NCI-H146 treated with DMSO at 0.1 percent for 48 hours (cell line): ENCODE measurements around the gene SPRED2.

Experiments
- DNase-seq: peaks from one replicate; lab custom pipeline; 2025; ENCODE audit not compliant: unreplicated experiment; lab: John Stamatoyannopoulos, UW

Gene SPRED2

GRCh38 chr2:65369980-65370379, 62.4 kb downstream of the SPRED2 start:
- no peak for DNase-seq

- no peak for DNase-seq
These were observed 62.8 kb downstream of the SPRED2 start for GRCh38 chr2:65369574-65369973.

DNA sequence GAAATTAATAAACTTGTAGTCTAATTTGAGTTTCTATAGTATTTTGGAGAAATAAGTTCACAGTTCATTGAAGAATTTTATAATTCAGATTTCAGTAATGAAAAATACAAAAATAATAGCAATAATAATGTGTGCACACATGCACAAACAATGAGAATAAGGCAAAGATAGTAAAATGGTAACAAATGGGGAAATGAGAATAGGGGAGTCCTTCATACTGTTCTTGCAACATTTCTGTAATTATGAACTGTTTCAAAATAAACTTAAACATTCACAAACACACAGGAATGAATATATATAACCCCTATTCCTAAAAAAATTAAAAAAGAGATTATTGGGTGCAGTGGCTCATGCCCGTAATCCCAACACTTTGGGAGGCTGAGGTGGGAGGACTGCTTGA, 63.9 kb downstream of the SPRED2 start:
- DNase-seq: no peak

- DNase-seq: no peak
These were observed 64.9 kb downstream of the SPRED2 start for GRCh38 chr2:65367524-65367923.

- no peak for DNase-seq
These were observed 65.7 kb downstream of the SPRED2 start for GRCh38 chr2:65366595-65367125.

GRCh38 chr2:65364986-65365733, 67.2 kb downstream of the SPRED2 start:
- DNase-seq: no peak

DNA sequence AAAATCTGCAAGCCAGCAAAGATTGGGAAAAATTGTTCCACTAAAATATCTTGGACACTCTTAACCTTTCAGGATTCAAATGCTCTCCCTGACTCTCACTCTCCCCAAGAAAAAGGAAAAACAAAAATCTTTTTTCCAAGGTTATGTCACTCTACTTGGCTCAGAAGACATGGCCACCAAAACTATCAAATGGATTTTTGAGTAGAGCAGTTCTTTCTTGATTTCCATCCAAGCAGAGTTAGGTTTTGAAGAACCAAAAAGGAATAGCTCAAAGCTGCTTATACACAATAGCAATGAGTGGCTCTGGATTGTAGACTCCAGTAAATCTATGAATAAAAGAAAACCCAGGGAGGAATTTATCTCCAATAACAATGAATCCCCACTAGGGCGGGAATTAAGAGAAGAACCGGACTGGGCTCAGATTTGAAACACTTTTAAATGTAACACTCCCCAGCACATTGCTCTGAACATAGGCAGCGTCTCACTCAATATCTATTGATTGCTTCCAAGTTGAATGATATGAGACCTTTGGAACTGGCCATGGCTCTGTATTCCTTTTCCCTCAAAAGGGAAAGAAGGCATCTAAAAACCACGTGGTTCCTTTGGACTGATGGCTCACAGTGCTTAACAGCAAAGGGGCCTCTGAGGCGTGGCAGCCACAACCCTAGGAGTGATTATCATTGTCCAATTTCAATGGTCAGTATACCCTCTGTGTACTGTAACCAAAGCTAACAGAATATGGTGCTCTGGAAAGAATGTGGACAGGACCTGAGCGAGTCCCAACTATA, 68.3 kb downstream of the SPRED2 start:
- DNase-seq: no peak

GRCh38 chr2:65361623-65362022, 70.8 kb downstream of the SPRED2 start:
- no peak for DNase-seq

DNA sequence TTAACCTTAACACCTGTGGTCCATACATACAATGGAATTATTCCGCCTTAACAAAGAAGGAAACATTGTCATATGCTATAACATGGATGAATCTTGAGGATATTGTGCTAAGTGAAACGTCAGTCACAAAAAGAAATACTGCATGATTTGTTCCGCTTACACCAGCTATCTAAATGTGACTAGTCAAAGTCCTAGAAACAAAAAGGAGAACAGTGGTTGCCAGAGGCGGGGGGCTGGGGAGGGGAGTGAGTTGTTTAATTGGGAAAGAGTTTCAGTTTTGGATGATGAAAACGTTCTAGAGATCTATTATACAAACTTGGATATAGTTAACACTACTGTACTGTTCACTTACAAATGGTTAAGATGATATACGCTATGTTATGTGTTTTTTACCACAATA, 72.0 kb downstream of the SPRED2 start:
- DNase-seq: no peak

DNA sequence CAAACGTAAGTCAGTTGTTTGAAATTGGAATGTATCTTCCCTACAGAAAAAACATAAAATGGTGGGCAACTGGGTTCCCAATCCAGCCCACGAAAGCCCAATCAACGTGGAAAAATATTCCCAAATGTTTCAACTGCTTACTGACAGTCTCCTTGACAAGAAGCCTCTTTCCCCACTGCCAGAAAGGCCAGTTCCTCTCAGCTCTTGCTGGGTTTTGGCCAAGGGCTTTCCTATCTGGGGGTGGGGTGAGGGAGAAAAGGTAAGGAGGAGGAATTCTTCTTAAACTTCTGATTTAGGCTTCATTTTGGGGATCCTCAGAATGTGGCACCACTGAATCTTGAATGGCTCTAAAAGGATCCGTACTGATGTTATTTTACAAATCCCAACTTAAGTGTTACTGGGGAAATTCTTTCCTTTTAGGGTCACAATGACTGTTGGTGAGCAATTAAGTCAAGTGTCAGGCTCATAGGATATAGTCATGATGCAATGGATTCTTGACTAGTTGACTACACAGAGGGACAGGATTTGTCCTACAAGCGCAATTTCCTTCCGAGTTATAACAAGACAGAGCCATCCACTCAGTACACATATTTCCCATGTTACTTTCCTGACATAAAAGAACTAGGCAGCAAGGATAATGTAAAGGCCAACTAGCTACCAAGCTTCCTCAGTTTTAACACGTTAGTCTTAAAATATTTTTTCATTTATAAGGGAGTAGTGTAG, 73.6 kb downstream of the SPRED2 start:
- no peak for DNase-seq

DNA sequence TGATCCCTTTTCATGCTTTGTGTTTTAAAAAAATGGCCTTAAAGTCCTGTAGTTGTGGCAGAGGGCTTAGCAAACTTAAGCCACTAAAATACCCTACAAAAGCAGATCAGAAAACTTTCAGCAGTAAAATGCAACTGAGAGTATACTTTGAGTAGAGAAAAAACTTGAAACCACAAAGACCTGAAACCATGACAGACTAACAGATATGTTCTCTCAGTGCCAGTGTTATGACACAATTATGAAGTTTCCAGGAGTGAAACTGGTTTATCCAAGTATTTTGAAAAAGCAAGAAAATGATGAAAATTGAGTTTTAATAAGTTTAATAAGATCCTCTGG, 74.5 kb downstream of the SPRED2 start:
- DNase-seq: no peak

GRCh38 chr2:65357095-65357958, 75.1 kb downstream of the SPRED2 start:
- no peak for DNase-seq

DNA sequence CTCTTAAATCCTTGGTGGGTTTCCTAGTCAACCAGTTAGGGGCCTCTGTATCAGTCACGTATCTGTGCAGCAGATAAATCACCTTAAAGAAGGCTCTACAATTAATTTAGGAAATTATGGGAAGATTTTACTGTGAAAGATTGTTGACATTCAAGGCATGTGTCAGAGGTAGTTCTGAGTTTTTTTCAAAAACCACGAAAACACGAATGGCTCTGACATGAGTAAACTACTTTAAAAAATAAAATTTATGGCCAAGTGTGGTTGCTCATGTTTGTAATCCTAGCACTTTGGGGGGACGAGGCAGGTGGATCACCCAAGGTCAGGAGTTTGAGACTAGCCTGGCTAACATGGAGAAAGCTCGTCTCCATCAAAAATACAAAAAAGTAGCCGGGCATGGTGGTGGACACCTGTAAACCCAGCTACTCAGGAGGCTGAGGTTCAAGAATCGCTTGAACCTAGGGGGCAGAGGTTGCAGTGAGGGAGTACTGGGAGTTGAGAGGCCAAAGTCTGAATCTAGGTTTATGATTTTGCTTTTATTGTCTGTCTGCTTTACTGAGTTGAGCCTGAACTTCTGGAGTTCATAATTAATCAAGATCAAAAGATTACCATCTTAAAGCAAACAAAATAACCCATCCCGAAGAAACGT, 77.1 kb downstream of the SPRED2 start:
- no peak for DNase-seq

DNA sequence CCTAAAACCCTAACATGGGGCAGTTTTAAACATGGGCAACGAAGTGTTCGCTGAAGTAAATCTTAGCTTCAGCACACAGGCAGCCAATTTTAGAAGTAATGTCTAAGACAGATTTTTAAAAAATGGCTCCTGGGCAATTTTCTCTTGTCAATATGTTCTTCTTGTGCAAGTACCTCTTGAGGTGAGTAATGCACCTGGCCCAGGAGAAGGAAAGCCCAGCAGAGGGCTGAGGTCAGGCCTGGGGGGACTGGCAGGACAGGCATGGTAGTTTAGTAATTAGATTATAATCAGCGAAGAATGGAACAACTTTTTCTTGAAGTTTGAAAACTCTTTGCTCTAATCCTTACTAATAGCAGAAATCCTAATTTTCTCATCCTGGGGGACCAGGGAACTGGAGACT, 77.6 kb downstream of the SPRED2 start:
- no peak for DNase-seq

- no peak for DNase-seq
These were observed 78.5 kb downstream of the SPRED2 start for GRCh38 chr2:65353927-65354326.

DNA sequence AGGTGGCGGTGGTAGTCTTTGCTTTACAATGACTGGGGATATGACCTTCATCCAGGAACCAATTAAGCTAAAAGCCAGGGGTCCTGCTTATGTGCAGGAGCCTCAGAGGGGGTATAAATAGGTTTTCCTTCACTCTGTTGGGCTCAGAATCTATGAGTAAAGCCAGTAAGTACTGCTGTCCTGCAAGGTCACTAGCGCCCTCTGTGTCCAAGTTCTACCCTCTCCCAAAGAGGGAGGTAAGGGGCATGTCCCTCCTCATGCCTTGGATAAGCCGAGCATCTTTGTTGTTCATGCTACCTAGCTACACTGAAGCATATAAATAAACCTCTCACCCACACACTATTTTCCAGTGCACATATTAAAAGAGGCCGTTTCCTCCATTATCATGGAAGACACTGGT, 79.4 kb downstream of the SPRED2 start:
- DNase-seq: no peak

GRCh38 chr2:65351948-65352595, 80.3 kb downstream of the SPRED2 start:
- no peak for DNase-seq

DNA sequence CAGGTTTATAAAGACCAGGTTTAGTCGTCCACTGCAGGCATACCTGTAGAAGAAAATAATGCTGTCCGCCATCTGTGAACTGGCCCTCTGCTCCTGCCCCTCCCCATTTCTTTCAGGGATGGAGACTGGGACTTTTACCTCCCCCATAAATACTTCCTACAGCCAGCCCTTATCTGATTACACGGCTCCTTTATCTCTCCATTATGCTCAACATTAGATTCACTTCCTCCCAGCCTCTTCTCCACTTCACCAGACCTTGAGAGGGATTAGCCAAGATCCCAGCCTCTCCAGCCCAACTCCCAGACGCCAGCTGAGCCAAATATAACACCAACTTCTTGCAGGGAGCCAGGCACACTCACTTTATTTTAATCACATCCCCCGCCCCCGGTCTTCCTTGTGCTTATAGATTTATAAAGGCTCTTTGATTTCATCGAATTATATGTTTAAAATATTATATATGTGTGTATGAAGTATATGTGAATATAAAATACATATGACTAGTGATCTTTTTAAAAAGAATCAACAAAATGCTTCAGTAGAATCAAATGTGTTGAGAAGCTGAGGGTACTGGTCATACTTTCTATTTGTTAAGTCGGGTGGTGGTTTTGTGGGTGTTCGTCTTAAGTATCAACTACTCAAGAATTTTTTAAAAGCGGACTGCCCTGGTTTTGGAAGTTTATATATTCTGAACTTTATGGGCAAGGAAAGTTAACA, 81.0 kb downstream of the SPRED2 start:
- DNase-seq: no peak

GRCh38 chr2:65350651-65351056, 81.7 kb downstream of the SPRED2 start:
- no peak for DNase-seq
